Fibroblast of pulmonary artery (primary cell): ENCODE results near the gene DDX10.

Source experiments
- DNase-seq: peaks from one replicate; pipeline ENCODE4 v3.0.0-alpha.2; 2010; ENCODE audit warnings: low read depth
- H3K4me3 ChIP-seq: replicated peaks from 2 replicates; pipeline ENCODE4 v1.5.1; 2011; ENCODE audit warnings: low read depth, mild to moderate bottlenecking, control low read depth, low read length, moderate library complexity
- TF ChIP-seq, protein P1 (sequence below): IDR thresholded peaks from 2 replicates; pipeline ENCODE4 v1.5.1; 2011; ENCODE audit warnings: mild to moderate bottlenecking, control low read depth, low read length, inconsistent platforms; ENCODE audit errors: missing control alignments

The DDX10 gene

DNA sequence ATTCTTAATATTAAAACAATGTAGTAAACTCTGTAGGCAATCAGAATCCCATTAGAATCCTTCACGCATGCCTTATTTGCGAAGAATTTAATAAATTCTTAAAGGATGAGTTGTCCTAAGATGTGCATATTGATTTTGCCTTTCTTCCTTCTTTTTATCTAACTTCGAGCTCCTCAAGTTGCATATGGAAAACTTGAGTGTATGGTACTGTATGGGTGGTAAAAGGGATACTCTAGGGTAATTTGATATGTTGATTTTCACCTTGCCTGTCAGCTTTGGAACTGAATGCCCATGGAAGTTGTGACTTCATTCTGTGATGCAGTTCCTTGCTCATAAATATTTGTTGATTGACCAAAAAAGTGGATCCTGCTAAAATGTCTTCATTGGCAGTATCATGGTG lies 193.8 kb downstream of the DDX10 start:
- H3K4me3 ChIP-seq, result no peak overlapping the region
- no peak for DNase-seq
- TF ChIP-seq, protein P1, sequence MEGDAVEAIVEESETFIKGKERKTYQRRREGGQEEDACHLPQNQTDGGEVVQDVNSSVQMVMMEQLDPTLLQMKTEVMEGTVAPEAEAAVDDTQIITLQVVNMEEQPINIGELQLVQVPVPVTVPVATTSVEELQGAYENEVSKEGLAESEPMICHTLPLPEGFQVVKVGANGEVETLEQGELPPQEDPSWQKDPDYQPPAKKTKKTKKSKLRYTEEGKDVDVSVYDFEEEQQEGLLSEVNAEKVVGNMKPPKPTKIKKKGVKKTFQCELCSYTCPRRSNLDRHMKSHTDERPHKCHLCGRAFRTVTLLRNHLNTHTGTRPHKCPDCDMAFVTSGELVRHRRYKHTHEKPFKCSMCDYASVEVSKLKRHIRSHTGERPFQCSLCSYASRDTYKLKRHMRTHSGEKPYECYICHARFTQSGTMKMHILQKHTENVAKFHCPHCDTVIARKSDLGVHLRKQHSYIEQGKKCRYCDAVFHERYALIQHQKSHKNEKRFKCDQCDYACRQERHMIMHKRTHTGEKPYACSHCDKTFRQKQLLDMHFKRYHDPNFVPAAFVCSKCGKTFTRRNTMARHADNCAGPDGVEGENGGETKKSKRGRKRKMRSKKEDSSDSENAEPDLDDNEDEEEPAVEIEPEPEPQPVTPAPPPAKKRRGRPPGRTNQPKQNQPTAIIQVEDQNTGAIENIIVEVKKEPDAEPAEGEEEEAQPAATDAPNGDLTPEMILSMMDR, result no peak

DNA sequence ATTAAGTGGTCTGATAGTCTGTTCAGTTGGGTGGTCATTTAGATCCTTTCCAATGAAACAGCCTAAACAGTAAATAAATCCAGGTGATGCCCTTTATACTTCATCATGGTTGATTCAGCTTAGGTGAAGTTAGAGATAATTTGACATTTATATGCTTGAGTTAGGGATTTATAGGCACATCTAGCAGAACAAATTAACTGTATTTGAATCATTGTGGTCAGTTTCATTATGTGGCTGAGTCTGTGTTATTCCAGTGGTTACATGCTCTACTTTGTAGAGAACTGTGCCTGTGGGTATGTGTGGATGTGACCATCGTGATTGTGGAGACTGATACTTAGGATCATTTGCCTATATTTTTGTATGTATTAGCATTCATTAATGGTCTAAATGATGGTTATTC lies 194.6 kb downstream of the DDX10 start:
- TF ChIP-seq, protein P1, result no peak
- no peak for DNase-seq

DNA sequence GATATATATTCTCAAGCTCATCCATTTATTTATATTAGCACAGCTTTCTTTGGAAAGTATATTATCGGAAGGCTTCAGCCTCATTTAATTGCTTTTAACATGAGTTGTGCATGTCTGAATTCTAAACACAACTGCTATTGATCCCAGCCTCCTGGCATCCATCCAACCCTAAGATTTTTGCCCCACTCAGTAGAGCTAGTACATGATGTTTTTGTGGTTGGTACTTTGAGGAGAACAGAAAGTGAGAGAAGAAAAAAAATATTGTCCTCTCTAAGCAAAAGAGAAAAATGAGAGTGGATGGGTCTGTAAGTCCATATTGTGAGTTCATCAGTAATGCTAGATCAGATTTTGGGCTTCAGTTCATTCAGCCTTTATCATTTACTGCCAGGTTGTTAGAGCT lies 198.7 kb downstream of the DDX10 start:
- TF ChIP-seq, protein P1, result no peak
- no peak for DNase-seq
- no peak overlapping the region for H3K4me3 ChIP-seq

More for the DNA sequence above, 194.6 kb downstream of the DDX10 start:
- no peak overlapping the region for H3K4me3 ChIP-seq

DNA sequence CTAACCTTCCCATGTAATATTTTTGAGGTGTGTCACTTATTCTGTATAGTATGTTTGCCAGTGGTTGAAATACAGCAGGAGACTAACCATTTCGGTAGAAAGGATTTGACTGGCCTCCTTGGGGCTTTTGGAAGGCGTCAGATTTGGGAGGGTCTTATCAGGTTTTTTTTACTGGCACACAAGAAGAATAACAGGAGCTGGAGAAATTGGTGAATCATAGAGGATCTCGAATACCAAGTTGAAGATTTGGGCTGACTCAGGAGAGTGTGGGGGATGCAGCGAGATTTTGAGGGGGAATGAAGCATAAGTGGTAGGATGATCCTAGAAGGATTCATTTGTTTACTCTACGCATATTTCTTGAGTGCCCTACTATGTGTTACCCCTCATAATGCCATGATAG lies 200.5 kb downstream of the DDX10 start:
- TF ChIP-seq, protein P1, result no peak
- H3K4me3 ChIP-seq, result no peak overlapping the region
- DNase-seq, result peak; percentile 40

DNA sequence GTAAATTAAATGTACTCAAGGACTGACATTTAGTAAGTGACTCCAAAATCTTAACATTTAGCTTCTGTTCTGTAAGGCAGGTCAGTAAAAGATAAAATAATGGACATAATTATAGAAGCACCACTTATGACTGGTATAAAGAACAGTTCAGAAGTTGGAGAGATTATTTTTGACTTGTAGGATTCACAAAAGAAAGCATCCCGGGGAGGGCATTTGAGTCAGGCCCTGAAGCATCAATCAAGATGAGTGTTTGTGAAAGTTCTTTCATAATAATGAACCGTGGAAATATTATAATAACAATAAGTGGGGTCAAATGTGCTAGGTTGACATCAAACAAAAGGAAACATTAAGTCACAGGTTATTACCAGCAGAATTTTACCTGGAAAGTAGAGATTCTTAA lies 201.9 kb downstream of the DDX10 start:
- TF ChIP-seq, protein P1, result no peak

DNA sequence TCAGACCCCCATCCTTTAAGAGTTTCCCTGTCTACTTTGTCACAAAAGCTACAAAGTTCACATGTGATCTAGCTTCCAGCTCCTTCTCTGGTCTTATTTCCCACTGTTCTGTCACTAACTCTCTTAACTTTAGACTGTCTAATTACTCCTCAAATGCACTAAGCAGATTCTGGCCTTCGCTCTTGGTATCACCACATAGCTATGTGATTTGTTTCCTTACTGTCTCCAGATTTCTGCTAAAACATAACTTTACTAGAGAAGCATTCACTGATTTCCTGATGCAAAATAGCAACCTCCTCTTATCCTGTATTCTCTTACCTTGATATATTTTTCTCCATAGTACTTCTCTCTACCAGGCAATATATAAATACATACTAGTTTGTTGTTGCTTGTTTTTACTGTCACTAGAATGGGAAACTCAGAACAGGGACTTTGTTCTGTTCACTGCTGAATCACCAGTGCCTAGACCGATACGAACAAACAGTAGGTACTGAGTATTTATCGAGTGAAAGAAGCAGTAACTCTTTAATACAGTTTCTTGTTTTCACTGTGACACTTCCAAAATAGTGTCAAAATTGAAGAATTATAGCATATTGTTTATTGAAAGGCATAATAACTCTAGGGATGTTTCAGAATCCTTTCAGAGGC lies 205.6 kb downstream of the DDX10 start:
- no peak overlapping the region for H3K4me3 ChIP-seq
- DNase-seq, result peak; percentile 74
- TF ChIP-seq, protein P1, result no peak

More for the DNA sequence above, 201.9 kb downstream of the DDX10 start:
- no peak overlapping the region for H3K4me3 ChIP-seq
- no peak for DNase-seq

DNA sequence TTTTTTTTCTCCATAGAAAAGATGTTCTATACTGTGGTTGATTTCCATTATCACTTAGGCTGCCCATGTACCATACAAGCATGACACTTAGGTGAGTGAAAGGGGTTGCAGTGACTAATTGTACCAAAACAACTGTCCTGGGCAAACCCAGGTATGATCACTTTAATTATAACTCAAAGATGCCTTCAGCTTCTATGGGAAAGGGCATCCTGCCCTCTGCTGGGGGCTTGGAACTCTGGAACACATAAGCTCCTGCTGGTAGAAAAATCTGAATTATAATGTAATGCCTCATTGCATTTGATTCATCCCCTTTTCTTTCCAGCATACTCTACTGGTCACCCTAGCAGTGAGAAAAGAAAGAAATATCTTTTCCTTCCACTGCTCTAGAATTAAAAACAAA lies 206.3 kb downstream of the DDX10 start:
- H3K4me3 ChIP-seq, result no peak overlapping the region
- TF ChIP-seq, protein P1, result peak; percentile 76
- peak; percentile 78 for DNase-seq
